ENCODE results near the gene NFIX. TPM values are rescaled to one million over a fixed set of nuclear protein-coding genes. Genes with fewer than 3 reads are reported as not detected.

The NFIX gene
- total and polyA plus RNA-seq, 2 of the 13 experiments (the other 11 are each of a cell fraction or from before 2014, with no cell fraction given), result 3.4 to 5.4 TPM

GRCh38 chr19:12996406-12997094 is 1.3 kb downstream of the NFIX start (continued):
- no peak for TF ChIP-seq ZNF678 (CRISPR knock-in tag; IDR thresholded peaks at IDR 0.05)
- no peak for TF ChIP-seq REXO4 (CRISPR knock-in tag; IDR thresholded peaks at IDR 0.05; ENCODE audit: borderline replicate concordance)
- no peak; the same call in 1 of the 2 replicates for TF ChIP-seq MTF2 (CRISPR knock-in tag; IDR thresholded peaks at IDR 0.05; ENCODE audit: borderline replicate concordance)
- TF ChIP-seq ZNF746 (CRISPR knock-in tag; IDR thresholded peaks at IDR 0.05), result no peak; the same call in 1 of the 2 replicates
- no peak for TF ChIP-seq FOXJ3 (CRISPR knock-in tag; IDR thresholded peaks at IDR 0.05; ENCODE audit: borderline replicate concordance)
- TF ChIP-seq POLR2A (IDR thresholded peaks at IDR 0.05; ENCODE audit: insufficient read depth in 1 of 2, low read depth in 2 of 2, low read length in 2 of 2), result no peak
- TF ChIP-seq ZNF597 (CRISPR knock-in tag; IDR thresholded peaks at IDR 0.05), result no peak
- no peak for TF ChIP-seq PCBP1 (IDR thresholded peaks at IDR 0.05; ENCODE audit: borderline replicate concordance, low read depth, low read length)
- no peak for TF ChIP-seq MXD4 (CRISPR knock-in tag; IDR thresholded peaks at IDR 0.05)
- no peak for TF ChIP-seq THAP7 (CRISPR knock-in tag; IDR thresholded peaks at IDR 0.05)
- no peak for TF ChIP-seq BORCS8-MEF2B (CRISPR knock-in tag; IDR thresholded peaks at IDR 0.05)
- no peak for TF ChIP-seq SCMH1 (CRISPR knock-in tag; IDR thresholded peaks at IDR 0.05; ENCODE audit: borderline replicate concordance)
- TF ChIP-seq CREB3 (CRISPR knock-in tag; IDR thresholded peaks at IDR 0.05), result no peak
- no peak for TF ChIP-seq ZNF780A (CRISPR knock-in tag; IDR thresholded peaks at IDR 0.05)
- TF ChIP-seq RNF2 (conservative IDR thresholded peaks at IDR 0.05; ENCODE audit: low read depth), result no peak
- no peak for TF ChIP-seq ZNF20 (CRISPR knock-in tag; IDR thresholded peaks at IDR 0.05)
- no peak for TF ChIP-seq PCBP2 (optimal IDR thresholded peaks at IDR 0.05; ENCODE audit: low read depth, low read length, poor library complexity, severe bottlenecking)
- TF ChIP-seq ZNF333 (CRISPR knock-in tag; IDR thresholded peaks at IDR 0.05; ENCODE audit: borderline replicate concordance), result no peak
- TF ChIP-seq REST (IDR thresholded peaks at IDR 0.05; ENCODE audit: borderline replicate concordance in 1 of 2, low read depth in 1 of 2, low read length in 2 of 2), result no peak
- no peak for TF ChIP-seq POLR2AphosphoS2 (IDR thresholded peaks at IDR 0.05; ENCODE audit: low read depth, low read length)
- no peak for TF ChIP-seq MLX (CRISPR knock-in tag; IDR thresholded peaks at IDR 0.05)
- no peak for TF ChIP-seq TARDBP (CRISPR knock-in tag; IDR thresholded peaks at IDR 0.05)
- no peak for TF ChIP-seq LCORL (IDR thresholded peaks at IDR 0.05)
- TF ChIP-seq LCORL (CRISPR knock-in tag; IDR thresholded peaks at IDR 0.05), result peak; percentile 77
